ENCODE results near the gene CTSS. TPM values are rescaled to one million over a fixed set of nuclear protein-coding genes. Genes with fewer than 3 reads are reported as not detected.
"Not testable (repeated sequence)": the region's sequence is repeated elsewhere in the genome, so short reads cannot be mapped to it uniquely, and the experiment has no call there.

The CTSS gene
- 100 and 101 TPM in 2 replicates for total RNA-seq

DNA sequence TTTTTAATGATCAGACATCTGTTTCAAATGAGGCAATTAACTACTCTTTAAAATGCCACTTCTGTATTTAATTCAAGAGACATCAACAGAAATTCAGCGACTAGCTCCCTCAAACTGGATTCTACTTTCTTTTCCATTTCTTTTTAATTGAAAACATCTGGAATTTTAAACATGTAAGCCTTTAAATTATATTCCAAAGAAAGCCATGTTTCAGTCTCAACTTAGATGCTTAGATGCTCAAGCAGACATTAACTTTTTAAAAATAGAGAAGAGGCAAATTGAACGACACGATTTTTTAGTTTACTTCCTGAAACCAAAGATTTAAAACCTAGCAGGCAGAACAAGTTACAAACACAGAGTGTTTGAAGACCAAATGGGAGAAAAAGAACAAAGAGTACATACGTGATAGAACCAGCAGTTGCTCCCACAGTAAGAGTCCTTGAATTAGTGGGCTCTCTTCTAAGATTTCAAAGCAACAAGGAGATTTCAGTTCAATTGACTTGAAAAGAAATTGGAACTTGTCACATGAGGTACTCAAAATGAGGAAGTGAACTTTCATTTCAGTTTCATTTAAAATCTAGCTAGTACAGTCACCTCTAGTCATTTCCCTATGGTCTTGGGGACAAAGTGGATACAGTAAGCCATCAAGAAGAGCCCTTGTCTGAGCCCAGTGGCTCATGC lies at the start of gene CTSS:
TSS of gene CTSS (minus strand) at position 483 of the 681 bp plus-strand sequence. CDS start 1,015 bp downstream, outside the sequence.
- intact Hi-C loops (cut with micrococcal nuclease): loop anchor here (1.0 to 5.0 kb wide), 9 partner anchors 68 to 401 kb away; partner anchors contain the start of genes ENSA, GOLPH3L, RPRD2 and SETDB1

DNA sequence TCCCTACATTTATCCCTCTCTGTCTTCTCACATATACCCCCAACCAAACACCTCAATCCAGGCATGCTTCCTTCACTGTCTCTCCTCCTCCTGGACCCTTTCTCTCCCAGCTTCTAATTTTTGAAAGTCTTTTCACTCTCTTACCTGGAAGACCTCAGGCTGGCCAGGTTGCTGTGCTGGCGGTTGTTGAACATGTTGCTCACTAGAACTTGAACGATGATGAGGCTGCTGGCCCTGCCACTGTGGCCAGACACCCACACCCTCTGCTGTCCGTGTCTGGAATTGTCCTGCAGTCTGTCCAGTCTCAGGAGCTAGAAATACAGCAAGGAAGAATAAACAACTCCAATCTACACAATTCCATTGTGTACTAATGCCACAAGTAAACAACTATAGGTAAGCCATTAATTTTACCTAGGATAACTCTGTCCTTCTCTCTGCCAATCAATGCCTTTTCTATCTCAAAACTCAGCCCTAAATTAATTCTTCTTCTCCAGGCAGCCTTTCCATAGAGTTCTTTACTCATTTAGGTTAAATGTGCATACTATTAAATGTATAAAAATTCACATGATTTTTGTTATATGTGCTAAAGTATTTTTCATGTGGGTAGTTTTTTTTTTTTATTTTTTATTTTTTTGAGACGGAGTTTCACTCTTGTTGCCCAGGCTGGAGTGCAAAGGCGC lies 47.6 kb upstream of the CTSS start:
- intact Hi-C loops (cut with micrococcal nuclease): no loop called here

DNA sequence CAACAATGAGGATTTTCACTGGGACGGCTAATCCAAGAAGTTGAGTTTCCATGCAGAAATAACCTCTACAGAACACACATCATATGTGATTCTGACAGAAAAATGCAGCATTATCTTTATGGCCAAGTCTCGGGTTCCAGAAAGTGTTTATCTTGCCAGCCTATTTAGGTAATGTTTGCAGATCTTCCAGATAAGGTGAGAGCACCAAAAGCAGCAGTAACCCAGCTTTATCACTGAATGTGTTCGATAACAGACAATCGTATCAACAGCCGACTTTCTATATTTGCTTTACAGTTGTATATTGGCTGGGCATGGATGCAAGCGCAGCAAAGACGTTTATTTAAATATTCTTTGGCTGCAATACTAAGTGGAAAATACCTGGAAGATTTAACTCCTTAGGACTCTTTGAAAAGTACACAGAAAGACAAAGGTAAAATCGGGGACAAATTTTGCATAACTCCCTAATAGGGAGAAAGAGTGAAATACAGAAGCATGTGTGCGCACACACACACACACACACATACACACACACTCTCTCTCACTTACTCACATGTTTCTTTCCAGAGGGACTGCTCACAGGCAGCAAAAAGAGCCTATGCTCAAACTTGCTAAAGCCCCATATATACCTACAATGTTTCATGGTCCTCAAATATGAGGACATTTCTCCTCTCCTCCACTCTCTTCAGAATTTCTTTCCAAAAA lies 45.5 kb upstream of the CTSS start:
- intact Hi-C loops (cut with micrococcal nuclease): no loop called here

DNA sequence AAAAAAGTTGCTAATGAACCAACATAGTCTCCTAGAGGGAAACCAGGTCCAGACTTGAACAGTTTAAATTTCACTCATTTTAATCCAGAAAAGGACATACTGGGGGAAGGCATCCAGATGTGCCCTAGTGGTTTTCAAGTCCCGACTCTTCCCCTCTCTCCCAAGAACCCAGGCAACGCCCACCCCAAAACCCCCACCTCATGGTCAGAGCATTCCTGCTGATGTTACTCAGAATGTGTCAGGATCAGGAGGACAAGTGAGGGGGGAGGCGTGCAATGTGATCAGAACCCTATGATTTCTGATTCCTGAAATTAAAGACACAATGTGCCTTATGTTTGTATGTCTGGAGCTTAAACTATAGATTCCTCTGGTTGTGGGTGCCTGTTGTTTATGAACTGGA lies 44.1 kb upstream of the CTSS start:
- intact Hi-C loops (cut with micrococcal nuclease): no loop called here

DNA sequence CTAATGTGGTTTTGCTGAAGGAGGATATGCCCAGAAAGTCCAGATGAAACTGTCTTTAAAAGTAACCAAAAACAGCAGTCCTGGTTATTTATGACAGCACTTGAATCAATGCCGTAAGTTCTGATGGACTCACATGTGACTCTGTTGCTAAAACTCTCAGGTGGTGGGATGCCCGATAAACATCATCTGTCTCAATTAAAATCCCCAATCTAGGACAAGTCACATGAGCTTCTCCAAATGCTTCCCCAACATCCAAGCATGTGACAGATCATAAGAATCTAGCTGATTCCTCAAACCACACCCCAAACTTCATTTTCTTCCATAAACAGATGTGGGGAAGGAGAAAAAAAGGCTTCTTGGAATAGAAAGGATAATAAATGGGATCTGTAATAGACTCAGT lies 43.3 kb upstream of the CTSS start:
- intact Hi-C loops (cut with micrococcal nuclease): no loop called here

DNA sequence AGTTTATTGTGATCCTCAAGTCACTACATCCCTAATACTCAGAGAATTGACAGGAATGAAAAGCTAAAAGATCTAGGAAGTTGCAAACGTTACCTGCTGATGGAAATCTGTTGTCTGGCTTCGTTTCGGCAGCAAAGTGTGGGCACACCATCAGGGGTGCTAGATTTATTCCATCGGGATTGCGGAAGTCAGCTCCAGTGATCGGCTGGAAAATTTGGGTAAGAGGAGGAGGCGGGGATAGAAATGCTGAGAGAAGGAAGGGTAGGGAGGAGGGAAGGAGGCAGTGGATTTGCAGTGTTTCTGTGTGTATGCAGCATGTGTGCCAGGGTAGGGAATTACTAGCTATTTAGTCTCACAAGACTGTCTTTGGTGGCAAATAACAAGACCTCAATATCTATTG lies 42.5 kb upstream of the CTSS start, which contains the start of gene CTSK:
TSS of gene CTSK (minus strand) at position 140 of the 400 bp plus-strand sequence. CDS start 1,455 bp downstream, outside the sequence.
- intact Hi-C loops (cut with micrococcal nuclease): no loop called here

DNA sequence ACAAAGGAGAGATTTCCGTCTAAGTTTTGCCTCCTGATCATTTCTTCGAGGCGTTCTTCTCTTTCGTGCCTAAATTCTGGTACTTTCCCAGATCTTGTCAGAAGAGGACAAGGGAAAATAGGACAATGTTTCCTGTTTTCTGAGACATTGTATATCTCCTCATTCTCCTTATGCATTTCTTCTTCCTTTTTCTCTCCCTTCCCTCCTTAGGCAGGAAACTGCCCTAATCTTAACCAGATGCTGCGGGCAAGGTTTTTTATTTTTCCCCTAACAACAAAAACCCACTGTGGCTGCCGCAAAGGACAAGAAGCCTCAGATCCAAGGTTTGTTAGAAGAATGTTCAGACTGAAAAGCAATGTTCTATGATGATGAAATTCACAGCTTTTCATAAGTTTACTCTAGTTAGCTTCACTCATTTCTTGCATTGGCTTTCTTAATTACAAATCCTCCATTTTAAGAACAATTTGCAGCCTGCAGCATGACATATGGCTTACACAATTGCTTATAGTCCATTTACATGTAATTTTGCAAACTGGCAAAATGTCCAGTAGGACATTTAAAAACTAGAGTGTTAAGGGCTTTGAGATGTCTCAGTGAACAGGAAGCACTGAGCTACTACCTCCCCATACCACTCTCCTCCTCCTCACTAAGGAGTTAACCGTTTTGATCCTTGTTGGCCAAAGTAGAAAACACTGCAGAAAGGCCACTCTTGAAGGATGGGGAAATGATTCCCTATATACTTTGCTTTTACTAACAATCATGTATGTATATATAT lies 41.9 kb upstream of the CTSS start:
- intact Hi-C loops (cut with micrococcal nuclease): no loop called here

DNA sequence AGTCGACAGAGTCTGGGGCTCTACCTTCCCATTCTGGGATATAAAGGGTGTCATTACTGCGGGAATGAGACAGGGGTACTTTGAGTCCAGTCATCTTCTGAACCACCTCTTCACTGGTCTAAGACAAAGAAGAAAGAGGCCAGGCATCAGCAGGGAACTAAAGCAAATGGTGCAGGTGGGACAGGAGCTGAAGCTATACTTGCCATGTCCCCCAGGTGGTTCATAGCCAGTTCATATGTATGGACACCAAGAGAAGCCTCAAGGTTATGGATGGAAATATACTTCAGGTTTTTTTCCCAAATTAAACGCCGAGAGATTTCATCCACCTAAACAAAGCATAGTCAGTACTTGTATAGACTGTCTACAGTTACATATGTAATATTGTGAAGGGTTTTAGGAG lies 40.3 kb upstream of the CTSS start:
- intact Hi-C loops (cut with micrococcal nuclease): no loop called here

DNA sequence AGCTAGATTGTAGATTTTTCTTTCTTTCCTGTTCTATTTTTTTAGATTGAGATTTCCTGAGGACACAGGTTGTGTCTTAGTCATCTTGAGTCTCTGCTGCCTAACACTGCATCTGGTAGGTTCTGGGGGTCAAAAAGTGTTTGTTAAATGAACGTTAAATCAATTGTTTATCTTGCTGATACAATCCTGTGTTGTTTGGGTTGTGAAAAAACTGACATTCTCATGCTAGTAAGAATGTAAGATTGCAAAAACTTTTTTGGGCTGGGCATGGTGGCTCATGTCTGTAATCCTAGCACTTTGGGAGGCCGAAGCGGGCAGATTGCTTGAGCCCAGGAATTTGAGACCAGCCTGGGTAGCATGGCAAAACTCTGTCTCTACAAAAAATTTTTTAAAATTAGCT lies 39.1 kb upstream of the CTSS start:
- intact Hi-C loops (cut with micrococcal nuclease): no loop called here

DNA sequence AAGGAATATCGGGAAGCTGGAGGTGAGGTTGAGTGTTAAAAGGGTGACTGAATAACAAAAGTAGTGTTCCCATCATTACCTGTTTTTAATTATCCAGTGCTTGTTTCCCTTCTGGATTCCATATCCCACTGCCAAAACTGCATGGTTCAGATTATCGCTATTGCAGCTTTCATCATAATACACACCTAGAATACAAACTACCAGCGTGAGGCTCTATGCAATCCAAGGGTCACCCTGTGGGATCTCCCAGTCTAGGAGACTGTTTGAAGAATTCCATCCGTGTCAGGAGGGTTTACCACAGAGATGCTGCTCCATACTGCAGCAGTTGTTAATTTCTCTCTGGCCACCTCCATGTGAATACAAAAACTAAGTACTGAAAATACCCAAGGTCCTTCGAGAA lies 33.5 kb upstream of the CTSS start:
- intact Hi-C loops (cut with micrococcal nuclease): no loop called here

DNA sequence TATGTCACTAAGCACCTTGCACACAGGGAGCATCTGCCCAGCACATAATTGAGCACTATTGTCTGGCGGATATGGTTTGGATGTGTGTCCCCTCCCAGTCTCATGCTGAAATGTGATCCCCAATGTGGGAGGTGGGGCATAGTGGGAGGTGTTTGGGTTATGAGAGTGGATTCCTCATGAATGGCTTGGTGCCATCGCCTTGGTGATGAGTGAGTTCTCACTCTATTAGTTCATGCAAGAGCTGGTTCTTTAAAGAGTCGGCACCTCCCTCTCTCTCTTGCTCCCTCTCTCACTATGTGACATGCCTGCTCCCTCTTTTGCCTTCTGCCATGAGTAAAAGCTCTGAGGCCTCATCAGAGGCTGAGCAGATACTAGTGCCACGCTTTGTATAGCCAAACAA lies 32.9 kb upstream of the CTSS start:
- intact Hi-C loops (cut with micrococcal nuclease): no loop called here

DNA sequence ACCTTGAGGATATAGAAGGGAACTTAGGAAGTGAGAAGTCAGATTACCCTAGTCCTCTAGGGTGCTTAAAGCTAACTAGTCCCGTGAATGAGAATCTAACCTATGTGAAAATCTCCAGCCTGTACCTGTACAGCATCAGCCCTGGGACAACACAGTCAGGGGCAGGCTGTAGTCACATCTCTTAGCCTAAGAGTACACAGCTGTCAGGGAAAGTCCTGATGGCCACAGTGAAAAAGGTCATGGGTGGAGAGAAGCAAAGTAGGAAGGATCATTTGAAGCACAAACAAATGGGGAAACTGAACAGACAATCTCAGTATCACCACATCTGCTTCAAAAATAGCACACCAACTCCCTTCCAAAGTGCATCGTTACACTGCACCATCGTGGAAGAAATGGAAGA lies 30.8 kb upstream of the CTSS start:
- intact Hi-C loops (cut with micrococcal nuclease): no loop called here

DNA sequence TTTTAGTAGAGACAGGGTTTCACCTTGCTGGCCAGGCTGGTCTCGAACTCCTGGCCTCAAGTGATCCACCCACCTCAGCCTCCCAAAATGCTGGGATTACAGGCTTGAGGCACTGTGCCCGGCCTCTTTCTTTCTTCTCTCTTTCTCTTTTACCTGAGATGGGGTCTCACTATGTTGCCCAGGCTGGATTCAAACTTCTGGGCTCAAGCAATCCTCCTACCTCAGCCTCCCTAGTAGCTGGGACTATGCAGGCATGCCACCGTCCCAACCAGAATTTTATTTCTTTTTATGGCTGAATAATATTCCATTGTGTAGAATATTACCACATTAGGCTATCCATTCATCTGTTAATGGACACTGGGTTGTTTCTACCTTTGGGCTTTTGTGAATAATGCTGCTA lies 28.2 kb upstream of the CTSS start:
- intact Hi-C loops (cut with micrococcal nuclease): not testable (repeated sequence)

DNA sequence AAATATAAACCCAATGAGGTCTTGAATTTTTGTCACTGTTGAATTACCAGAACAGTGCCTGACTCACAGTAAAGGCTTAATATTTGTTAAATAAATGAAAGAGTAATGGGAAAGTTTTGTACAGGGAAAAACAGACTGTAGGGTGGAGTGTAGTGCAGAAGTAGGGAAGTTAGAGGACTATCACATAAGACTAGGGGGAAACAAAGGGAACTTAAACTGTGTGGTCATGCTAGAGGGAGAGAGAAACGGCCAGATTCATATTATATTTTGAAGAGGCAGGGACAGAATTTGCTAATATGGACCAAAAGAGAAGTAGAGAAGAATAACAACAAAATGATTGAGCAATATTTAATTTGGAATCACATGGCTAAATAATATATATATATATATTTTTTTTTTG lies 27.6 kb upstream of the CTSS start:
- intact Hi-C loops (cut with micrococcal nuclease): no loop called here

DNA sequence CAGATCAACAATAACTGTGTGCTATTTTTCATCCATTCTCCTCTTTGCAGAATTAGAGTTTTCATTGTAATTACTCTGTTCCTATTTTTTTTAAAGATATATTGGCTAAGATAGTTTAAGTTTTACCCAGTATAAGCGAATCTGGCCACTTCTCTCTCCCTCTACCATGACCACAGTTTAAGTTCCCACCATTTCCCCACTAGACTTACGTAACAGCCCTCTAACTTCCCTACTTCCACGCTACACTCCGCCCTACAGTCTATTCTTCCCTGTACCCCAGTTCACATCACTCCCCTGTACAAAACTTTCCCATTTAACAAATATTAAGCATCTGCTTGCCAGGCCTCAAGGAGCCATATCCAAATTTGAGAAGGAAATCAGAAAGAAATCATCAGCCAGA lies 26.0 kb upstream of the CTSS start:
- intact Hi-C loops (cut with micrococcal nuclease): no loop called here

DNA sequence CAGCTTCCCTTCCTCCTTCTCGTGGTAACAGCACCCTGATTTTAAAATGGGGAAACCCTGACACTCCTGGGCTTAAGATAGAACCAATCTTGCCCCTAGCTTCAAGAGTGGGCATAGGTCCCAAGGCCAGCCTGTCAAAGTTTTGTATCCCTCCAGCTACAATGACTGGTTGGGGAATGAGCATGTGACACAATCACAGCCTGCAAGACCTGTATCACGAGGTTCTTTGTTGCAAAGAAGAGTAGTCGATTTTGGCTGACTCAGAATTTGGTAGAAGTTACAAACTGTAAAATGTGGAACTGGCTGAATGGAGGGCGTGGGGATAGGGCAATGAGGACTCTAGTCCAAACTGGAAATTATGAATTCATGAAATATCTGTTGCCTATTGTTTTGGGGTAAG lies 23.8 kb upstream of the CTSS start:
- intact Hi-C loops (cut with micrococcal nuclease): no loop called here

DNA sequence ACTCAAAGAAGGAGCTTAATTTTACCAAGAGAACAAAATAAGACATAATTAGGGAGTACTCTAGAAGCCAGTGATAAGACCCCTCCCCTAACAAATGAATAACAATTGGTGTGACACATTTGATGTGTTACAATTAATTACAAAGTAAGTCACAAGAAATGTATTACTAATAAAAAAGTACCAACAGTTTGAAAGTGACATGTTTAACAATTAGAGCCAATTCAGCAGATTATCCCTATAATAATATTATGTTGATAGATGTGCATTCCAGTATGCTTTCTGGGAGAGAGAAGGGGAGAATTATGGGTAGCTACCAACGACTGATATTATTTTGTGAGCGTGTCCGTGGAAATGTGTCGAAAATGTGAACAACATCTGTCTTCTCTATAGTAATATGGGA lies 23.4 kb upstream of the CTSS start:
- intact Hi-C loops (cut with micrococcal nuclease): no loop called here

DNA sequence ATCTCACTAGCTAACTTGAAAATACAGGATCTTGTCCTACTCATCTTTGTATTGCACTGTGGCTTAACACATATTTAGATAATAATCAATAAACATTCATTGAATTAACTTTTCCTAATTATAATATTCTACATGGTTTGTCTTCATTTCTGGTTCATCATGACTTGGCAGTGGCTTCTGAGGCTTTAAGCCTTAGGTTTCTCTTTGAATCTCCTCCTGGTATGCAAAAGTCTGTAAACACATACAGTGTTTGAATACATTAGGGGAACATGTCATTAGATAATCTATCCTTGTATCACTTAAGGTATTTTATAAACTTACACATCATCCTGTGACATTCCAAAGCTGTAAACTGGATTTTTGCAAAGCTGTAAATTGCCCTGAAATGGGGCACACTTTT lies 21.9 kb upstream of the CTSS start:
- intact Hi-C loops (cut with micrococcal nuclease): no loop called here

DNA sequence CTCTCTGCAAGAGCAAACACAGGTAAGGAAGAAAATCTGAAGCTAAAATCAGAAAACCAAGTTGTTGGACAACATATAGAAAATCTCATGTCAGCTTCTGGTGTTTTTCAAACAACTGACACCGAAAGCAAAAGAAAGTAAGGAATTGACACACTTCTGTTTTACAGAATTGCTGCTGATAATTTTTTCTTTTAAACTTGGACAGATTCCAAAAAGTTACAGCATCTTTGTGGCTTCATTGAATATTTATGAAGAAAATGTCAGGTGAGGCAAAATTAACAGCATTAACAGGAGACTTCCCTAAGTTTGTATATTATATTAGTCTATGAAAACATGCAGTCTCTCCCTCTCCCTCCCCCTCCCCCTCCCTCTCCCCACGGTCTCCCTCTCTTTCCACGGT lies 14.9 kb upstream of the CTSS start:
- intact Hi-C loops (cut with micrococcal nuclease): no loop called here

DNA sequence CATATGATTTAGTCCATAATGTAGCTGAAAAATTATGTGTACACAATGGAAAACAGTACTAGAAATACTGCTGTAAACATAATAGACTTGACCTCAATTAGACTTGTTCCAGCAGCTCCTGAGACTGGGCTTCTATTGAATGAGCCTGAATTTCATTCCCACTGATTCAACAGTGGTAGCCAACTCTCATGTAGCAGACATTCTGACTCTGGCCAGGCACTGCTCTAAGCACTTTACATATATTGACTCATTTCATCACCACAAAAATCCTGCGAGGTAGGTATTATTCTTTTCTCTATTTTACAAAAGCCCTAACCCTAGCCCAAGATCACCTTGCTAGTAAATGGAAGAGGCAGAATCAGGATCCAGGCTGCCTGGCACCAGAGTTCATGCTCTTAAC lies 12.8 kb upstream of the CTSS start:
- intact Hi-C loops (cut with micrococcal nuclease): no loop called here

DNA sequence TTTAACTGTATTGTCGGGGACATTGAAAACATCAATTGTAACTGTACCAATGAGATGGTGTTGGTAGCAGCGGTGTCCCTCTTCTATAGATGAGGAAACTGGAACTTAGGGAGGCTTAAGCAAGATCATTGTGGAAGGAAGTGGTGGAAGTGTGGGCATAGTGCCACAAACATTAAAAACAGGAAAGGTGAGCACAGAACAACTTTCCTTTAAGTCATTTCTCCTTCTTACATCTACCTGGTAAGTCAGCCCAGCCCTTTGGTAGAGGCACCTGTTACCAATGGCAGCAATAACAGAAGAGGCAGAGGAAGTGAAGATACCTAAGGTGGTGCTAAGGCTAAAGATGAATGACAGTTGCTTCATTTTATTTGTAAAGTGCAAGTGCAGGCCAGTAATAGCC lies 12.0 kb upstream of the CTSS start:
- intact Hi-C loops (cut with micrococcal nuclease): no loop called here

All from T-helper 1 cell treated with Interleukin-12 subunit alpha and Interleukin-12 subunit beta and Interleukin-4 antibody, amounts not matched to agents 30 ng/mL and 1 ng/mL, for 36 hours (primary cell).